Upper lobe of right lung (tissue), 1 donor: Measurements from ENCODE around the gene EHBP1. TPM values are rescaled to one million over a fixed set of nuclear protein-coding genes. Genes with fewer than 3 reads are reported as not detected.

Source experiments
- ATAC-seq: fragments of 200-7000 bp; cut with Tn5 transposase; one replicate; pipeline ENCODE4 v1.9.1; 2020; ENCODE audit warnings: mild to moderate bottlenecking, moderate library complexity
- DNase-seq: peaks from one replicate; pipeline ENCODE4 v3.0.0-alpha.2; 2020
- H3K27ac ChIP-seq: fragments of 200-600 bp; one replicate; pipeline ENCODE4 v1.8.0; 2022
- H3K27me3 ChIP-seq: fragments of 200-600 bp; one replicate; pipeline ENCODE4 v1.8.0; 2022; ENCODE audit warnings: mild to moderate bottlenecking
- H3K36me3 ChIP-seq: fragments of 200-600 bp; one replicate; pipeline ENCODE4 v1.8.0; 2022
- H3K4me1 ChIP-seq: fragments of 200-600 bp; one replicate; pipeline ENCODE4 v1.8.0; 2022
- H3K4me3 ChIP-seq: fragments of 200-600 bp; one replicate; pipeline ENCODE4 v1.8.0; 2022; ENCODE audit warnings: mild to moderate bottlenecking
- H3K9me3 ChIP-seq: fragments of 200-600 bp; one replicate; pipeline ENCODE4 v1.8.0; 2022
- CTCF ChIP-seq: fragments of 200-600 bp; IDR thresholded peaks from one replicate; pipeline ENCODE4 v1.8.0; 2022; ENCODE audit warnings: antibody characterized with exemption
- intact Hi-C: fragments of 100-400 bp; cut with DNase I; formaldehyde crosslinking; loops from one replicate; pipeline ENCODE4 v1.11.0; 2022
- total RNA-seq: library from RNA; stranded (reverse); fragmentation: NEBNext Ultra II Directional; extraction: Animal tissue kit (Norgen Biotek cat#: 25700); gene quantifications from one replicate; pipeline ENCODE4 v1.2.1, GENCODE V29; 2021
- donor health status: DM: no; HTN: yes; CAD: no; lungs with severe emphysema.

Gene EHBP1
- total RNA-seq, 1 donor from 2014 or later = 46.7 TPM

GRCh38 chr2:62968668-62969067 is 263.2 kb downstream of the EHBP1 start:
- TF ChIP-seq CTCF = no peak
- H3K27me3 ChIP-seq = no peaks in the 10 kb centered on the region
- ATAC-seq = no peak
- no peaks in the 10 kb centered on the region for H3K36me3 ChIP-seq
- no peak for DNase-seq
- intact Hi-C loops = no loop called here
- no peaks in the 10 kb centered on the region for H3K9me3 ChIP-seq
- H3K4me1 ChIP-seq = no peaks in the 10 kb centered on the region
- H3K4me3 ChIP-seq = no peak overlapping the region
- no peak overlapping the region for H3K27ac ChIP-seq

- ATAC-seq = no peak
These were observed 266.4 kb downstream of the EHBP1 start for GRCh38 chr2:62971936-62972335.

GRCh38 chr2:62972601-62973000 is 267.1 kb downstream of the EHBP1 start:
- ATAC-seq (no peak), DNase-seq (no peak)
- no peak overlapping the region for H3K4me3 ChIP-seq
- no peaks in the 10 kb centered on the region for H3K36me3 ChIP-seq
- no peak overlapping the region for H3K27ac ChIP-seq
- no peaks in the 10 kb centered on the region for H3K9me3 ChIP-seq
- no peaks in the 10 kb centered on the region for H3K27me3 ChIP-seq
- intact Hi-C loops = no loop called here
- no peaks in the 10 kb centered on the region for H3K4me1 ChIP-seq
- no peak for TF ChIP-seq CTCF

More at GRCh38 chr2:62971936-62972335, 266.4 kb downstream of the EHBP1 start:
- H3K9me3 ChIP-seq = no peaks in the 10 kb centered on the region
- intact Hi-C loops = no loop called here
- no peak for TF ChIP-seq CTCF
- no peaks in the 10 kb centered on the region for H3K36me3 ChIP-seq
- H3K4me1 ChIP-seq = no peaks in the 10 kb centered on the region
- H3K27ac ChIP-seq = no peak overlapping the region
- no peak for DNase-seq
- H3K27me3 ChIP-seq = no peaks in the 10 kb centered on the region
- no peak overlapping the region for H3K4me3 ChIP-seq

GRCh38 chr2:62974999-62975398 is 269.5 kb downstream of the EHBP1 start:
- ATAC-seq (no peak), DNase-seq (no peak)
- Histone ChIP-seq H3K4me3 (no peak overlapping the region), H3K27ac (no peak overlapping the region), H3K36me3 (peaks cover 10% of the 10 kb centered on the region), H3K27me3 (no peaks in the 10 kb centered on the region), H3K9me3 (no peaks in the 10 kb centered on the region), H3K4me1 (no peaks in the 10 kb centered on the region)
- TF ChIP-seq CTCF = no peak
- intact Hi-C loops = no loop called here

- peaks cover 22% of the 10 kb centered on the region for H3K36me3 ChIP-seq
- no peaks in the 10 kb centered on the region for H3K9me3 ChIP-seq
- DNase-seq (no peak), ATAC-seq (no peak)
- H3K27me3 ChIP-seq = no peaks in the 10 kb centered on the region
- no peaks in the 10 kb centered on the region for H3K4me1 ChIP-seq
- no peak overlapping the region for H3K27ac ChIP-seq
- H3K4me3 ChIP-seq = no peak overlapping the region
- TF ChIP-seq CTCF = no peak
- intact Hi-C loops = no loop called here
These were observed 286.1 kb downstream of the EHBP1 start for GRCh38 chr2:62991605-62992004.

- intact Hi-C loops = no loop called here
- H3K4me3 ChIP-seq = no peak overlapping the region
- H3K27me3 ChIP-seq = no peaks in the 10 kb centered on the region
- peaks cover 20% of the 10 kb centered on the region for H3K36me3 ChIP-seq
- H3K9me3 ChIP-seq = no peaks in the 10 kb centered on the region
- no peak for TF ChIP-seq CTCF
- ATAC-seq (no peak), DNase-seq (no peak)
- no peaks in the 10 kb centered on the region for H3K4me1 ChIP-seq
- no peak overlapping the region for H3K27ac ChIP-seq
These were observed 287.0 kb downstream of the EHBP1 start for GRCh38 chr2:62992561-62992960.
